GM19238 (cell line): Measurements from ENCODE around the gene TMEM232.
"Not testable (repeated sequence)": the region's sequence is repeated elsewhere in the genome, so short reads cannot be mapped to it uniquely, and the experiment has no call there.

Experiments used
- DNase-seq: peaks from one replicate; pipeline ENCODE4 v3.0.0; 2011; ENCODE audit warnings: low spot score; ENCODE audit not compliant: insufficient read length

Gene TMEM232

DNA sequence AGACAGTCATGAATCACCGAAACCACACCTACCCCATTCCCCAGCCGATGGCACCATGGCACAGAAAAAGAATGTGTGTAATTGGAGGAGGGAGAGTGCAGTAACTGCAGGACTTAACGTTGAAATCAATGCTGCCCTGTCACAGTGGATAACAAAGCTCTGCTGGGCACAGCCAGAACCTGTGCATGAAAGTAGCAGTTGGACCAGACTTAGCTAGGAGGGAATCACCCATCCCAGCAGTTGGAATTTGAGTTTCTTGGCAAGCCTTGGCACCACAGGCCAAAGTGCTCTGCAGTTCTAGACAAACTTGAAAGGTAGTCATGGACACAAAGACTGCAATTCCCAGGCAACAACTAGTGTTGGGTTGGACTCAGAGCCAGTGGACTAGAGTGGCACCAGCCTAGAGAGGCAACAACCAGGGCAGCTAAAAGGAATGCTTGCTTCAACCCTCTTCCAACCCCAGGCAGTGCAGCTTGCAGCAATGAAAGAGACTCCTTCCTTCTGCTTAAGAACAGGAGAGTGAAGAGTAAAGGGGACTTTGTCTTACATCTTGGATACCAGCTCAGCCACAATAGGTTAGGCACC lies 19.1 kb downstream of the TMEM232 start:
- no peak for DNase-seq

DNA sequence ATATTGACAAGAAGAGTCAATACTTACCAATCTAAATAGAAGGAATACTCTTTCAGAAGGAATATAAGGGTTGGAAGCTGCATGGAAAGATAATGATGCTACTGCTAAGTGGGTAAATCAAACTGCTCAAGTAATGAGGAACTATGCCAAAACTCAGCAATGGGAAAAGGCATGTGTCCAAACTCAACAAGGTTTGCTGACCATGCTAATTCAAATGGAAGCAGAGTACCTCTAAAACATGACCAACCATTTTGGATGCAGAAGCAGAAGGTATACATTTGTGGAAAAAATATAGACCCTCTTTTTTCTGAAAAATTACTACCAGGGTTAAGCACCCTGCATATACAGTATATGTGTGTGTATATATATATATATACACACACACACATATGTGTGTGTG lies 21.1 kb downstream of the TMEM232 start:
- DNase-seq: no peak

DNA sequence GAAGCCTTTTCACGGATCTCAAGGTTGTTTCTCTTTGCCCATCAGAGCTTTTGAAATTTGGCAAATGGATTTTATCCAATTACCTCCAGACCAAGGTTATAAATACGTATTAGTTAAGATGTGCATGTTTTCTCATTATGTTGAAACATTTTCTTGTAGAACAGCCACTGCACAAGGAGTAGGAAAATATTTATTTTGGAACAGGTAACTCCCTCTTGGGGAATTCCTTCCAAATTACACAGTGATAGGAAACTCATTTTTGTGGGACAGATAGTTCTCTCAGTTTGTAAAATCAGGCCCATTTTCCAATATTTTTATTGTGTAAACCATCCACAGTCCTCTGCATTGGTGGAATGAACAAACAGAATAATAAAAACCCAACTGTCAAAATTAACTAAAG lies 23.0 kb downstream of the TMEM232 start:
- DNase-seq: no peak

DNA sequence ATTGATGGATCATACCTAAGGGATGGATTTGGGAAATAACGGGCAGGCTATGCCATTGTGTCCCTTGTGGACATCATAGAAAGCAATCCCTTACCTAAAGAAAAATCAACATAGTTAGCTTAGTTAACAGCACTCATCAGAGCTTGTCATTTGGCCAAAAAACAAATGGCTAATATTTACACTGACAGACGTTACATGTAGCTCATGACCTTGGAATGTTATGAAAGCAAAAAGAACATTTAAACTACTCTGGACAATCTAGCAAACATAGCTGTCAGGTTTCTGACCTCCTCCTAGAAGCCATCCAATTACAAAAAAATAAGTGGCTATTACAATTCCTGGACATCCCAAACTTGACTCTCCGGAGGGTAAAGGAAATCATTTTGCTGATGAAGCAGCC lies 23.8 kb downstream of the TMEM232 start:
- DNase-seq: no peak

DNA sequence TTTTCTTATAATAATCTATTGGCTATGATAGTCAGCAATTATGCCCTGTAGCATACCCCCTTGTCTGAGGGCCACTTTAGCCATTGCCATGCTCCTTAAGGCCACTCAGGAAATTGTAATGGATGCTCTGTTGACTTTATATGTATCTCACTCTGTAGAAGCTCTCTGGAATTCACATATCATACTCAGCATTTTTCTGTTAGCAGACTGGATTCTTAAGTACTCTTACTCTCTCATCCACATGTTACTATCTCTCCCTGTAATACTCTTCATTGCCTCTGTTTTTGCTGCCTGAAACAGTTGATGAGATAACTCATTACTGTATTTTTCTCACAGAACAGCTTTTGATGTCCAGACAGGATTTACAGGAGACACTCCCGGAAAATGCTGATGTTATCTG lies 24.2 kb downstream of the TMEM232 start:
- no peak for DNase-seq

DNA sequence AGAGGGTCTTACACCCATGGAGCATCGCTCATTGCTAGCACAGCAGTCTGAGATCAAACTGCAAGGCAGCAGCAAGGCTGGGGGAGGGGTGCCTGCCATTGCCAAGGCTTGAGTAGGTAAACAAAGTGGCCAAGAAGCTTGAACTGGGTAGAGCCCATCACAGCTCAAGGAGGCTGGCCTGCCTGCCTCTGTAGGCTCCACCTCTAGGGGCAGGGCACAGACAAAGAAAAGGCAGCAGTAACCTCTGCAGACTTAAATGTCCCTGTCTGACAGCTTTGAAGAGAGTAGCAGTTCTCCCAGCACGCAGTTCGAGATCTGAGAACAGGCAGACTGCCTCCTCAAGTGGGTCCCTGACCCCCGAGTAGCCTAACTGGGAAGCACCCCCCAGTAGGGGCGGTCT lies 33.8 kb downstream of the TMEM232 start:
- DNase-seq: not testable (repeated sequence)

DNA sequence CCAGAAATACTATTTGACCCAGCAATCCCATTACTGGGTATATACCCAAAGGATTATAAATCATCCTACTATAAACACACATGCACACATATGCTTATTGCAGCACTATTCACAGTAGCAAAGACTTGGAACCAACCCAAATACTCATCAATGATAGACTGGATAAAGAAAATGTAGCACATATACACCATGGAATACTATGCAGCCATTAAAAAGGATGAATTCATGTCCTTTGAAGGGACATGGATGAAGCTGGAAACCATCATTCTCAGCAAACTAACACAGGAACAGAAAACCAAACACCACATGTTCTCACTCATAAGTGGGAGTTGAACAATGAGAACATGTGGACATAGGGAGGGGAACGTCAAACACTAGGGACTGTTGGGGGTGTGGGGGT lies 35.9 kb downstream of the TMEM232 start:
- DNase-seq: not testable (repeated sequence)

DNA sequence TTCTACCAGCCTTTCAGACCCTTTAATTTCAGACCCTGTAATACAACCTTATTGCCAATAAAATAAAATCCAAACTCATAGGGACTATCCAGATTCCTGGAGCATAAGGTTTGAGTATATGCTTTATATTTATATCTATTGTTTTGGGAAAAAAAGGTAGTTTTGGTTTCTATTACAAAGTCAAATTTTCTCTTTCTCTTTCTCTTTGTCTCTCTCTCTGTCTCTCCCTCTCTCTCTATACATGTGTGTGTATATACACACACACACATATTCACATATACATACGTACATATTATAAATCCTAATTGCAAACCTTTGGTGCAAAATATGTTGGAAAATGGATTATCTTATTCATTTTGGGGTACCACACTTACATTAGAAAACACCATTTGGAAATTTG lies 39.0 kb downstream of the TMEM232 start:
- no peak for DNase-seq

DNA sequence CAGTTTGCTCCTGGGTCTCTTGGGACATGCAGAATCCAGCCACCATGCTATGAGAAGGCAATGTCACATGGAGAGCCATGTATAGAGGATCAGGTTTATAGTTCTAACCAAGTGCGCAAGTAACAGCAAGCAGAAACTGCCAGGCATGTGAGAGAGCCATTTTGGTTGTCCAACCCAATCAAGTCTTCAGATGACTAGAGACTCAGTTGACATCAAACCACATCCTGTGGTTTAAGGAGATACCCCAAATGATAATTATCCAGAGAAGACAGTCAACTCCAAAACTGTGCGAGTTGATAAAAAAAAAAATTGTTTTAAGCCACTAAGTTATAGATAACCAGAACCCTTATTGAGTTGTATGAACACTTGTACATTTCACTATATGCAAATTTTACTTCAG lies 40.2 kb downstream of the TMEM232 start:
- DNase-seq: no peak

DNA sequence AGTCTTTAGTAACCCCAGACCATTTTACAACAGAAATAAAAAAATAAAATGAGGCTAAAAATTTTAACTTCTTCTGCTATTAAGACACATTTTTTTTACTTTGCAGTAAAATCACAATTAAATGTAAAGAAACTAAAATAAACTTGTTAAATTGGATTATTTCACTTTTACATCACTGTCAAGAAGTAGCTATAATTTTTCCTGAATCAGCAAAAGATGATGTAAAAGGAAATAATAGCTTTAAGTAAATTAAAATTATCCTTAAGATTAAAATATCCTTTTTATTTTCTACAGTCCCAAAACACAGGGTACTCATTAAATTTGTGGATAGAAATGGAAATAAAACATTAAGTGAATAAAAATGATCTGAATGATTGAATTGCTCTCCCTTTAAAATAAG lies 44.5 kb downstream of the TMEM232 start:
- no peak for DNase-seq

DNA sequence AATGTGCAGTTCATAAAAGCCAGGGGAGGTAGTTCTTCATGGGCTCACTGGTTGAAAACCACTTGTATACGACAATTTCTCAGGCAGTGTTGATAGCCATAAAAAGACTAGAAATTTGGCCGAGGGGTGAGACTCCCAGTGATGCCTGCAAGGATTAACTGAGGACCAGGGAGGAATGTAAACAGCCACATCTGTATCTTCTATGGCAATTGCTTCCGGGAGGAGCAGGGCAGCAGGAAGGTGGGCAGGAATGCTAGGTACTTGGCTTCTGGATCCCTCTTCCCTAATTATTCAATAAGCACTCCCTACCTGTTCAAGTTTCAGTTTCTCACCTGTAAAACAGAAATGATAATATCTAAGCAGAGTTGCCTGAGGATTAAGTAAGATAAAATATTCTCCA lies 45.4 kb downstream of the TMEM232 start:
- DNase-seq: no peak

DNA sequence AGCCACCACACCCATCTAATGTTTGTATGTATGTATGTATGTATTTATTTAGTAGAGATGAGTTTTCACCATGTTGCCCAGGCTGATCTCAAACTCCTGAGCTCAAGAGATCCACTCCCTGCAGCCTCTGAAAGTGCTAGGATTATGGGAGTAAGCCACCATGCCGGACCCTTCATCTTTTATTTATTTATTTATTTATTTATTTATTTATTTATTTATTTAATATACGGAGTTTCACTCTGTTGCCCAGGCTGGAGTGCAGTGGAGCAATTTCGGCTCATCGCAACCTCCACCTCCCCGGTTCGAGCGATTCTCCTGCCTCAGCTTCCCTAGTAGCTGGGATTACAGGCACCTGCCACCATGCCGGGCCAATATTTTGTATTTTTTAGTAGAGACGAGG lies 49.9 kb downstream of the TMEM232 start:
- DNase-seq: not testable (repeated sequence)

DNA sequence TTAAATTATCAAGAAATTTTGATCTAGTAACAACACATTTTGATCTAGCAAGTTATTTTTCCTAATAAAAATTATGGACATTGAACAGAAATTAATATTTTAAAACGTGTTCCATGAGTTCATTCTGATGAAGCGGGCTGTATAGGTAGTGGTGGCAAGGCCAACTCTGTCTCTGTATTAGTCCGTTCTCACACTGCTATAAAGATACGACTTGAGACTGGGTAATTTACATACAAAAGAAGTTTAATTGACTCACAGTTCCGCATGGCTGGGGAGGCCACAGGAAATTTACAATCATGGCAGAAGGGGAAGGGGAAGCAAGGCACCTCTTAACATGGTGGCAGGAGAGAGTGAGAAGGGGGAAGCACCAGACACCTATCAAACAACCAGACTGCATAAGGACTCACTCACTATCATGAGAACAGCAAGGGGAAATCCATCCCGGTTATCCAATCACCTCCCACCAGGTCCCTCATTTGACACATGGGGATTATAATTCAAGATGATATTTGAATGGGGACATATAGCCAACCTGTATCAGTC lies 61.2 kb downstream of the TMEM232 start:
- no peak for DNase-seq

DNA sequence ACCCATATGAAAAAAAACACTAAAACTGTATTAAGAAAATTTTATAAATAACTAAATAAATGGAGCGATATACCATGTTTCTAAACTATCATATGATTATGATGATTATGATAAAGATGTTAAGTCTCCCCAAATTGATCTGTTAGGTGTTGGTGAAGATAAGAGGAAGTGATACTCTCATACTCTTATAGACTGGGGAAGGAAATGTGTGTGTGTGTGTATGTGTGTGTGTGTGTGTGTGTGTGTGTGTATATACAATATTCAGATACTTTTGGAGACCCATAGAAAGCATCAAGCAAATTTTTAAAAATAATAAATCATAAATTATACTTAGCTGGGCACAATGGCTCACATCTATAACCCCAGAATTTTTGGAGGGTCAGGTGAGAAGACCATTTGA lies 62.9 kb downstream of the TMEM232 start:
- no peak for DNase-seq

DNA sequence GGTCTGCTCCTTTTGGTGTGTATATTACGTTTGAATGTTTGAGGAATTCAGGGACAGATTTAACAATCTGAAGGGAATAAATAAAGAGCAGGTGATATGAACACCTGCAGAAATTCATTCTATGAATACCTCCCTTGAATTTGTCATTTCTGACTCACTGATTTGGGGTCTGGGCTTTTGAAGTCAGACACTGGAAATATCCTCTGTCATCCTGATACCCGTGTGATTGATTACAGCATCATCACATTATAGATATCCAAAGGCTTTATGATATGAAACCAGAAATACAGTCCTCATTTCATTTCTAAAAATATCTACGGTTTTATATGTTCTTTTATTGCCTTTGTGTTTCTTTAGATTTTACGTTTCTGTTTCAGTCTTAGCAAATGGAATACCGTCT lies 68.5 kb downstream of the TMEM232 start:
- DNase-seq: no peak

DNA sequence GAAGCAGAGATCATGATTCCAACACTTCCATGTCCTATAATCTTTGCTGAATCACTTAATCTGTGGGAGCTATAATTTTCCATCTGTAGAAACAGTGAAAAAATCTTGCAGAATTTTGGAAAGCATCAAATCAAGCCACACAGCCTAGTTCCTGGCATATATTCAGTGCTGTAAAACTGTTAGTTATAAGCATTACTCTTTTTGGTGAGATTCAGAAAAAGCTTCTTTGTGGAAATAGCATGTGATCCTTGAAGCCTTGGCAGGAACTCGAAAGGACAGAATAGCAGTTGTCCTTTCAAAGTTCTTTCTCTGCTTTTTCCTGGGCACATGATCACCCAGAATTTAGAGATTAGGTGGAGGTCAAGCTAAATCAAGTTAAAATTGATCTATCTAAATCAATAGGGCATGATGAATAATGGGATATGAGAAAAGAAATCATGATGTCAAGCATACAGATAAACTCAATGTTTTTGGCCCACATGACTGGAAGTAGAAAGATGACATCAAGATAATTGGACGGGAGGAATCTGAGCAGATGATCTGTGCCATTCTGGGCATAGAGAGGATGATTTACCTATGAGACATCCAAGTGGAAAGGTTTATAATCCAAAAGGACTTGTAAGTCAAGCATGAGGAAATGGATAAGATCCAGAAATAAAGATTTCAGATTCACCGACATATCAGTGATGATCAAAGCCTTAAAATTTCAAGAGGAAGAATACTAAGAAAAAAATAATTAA lies 73.1 kb downstream of the TMEM232 start:
- DNase-seq: no peak

DNA sequence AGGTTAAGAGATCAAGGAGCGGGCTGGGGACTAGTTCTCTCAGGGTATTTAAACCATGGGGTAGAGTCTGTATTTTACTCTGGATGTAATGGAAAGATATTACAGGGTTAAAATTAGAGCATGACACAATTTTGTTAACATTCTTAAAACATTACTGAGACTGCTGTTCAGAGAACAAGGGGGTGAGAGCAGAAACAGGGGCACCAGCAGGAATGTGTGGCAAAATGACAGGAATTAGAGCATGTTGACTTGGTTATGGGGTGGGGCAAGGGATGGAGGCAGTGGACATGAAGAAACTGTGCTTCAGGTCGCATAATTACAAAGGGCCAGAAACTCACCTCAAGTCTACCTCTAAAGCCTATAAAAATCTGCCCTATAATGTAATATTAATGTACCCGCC lies 75.0 kb downstream of the TMEM232 start:
- DNase-seq: no peak

DNA sequence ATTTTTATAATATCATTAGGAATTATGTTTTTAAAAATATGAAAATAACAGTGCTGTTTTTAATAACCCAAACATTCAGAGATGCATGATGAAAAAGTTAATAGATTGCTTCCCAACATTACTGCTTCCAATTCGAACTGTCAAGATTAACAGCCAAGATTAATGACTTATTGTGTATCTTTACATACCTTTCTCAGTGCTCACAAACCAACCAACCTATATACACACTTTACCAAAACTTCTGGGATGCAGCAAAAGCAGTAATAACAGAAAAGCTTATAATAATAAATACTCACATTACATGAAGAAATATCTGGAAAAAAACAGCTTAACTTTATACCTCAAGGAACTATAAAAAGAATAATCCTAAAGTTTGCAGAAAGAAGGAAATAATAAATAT lies 82.1 kb downstream of the TMEM232 start:
- DNase-seq: no peak

DNA sequence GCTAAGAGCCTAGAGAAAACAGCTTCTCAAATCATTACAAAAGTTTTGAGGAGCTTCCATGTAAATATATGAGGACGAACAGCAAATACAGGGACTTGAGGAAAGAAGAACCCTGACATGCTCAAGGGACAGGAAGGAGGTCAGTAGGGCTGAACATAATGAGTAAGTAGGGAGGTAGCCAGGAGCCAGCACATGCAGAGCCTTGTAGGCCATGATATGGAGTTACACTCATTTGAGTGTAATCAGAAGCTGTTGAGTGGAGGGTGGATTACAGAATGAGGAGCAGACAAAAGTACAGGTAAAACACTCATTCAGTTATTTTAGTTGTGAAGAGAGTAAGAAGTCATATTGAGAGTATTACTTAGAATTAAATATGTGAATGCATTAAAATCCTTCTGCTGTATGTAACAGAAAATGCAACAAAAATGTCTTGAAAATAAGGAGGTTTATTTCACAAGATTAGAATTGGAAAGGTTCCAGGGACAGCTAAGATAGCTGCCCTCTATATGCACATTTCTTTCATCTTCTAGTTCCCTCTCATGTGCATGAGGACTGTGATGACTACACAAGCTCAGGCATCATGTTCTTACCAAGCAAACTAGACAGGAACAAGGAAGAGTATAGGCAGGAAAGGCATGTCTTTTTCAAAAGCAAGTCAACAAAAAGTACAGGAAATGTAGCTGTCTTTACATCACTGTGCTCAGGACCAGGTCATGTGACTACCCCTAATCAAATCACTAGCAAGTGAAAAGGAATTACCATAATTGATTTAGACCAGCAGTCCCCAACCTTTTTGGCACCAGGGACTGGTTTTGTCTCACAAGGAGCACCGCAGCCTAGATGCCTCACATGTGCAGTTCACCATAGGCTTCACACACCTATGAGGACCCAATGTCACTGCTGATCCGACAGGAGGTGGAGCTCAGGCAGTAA lies 87.2 kb downstream of the TMEM232 start:
- DNase-seq: no peak

DNA sequence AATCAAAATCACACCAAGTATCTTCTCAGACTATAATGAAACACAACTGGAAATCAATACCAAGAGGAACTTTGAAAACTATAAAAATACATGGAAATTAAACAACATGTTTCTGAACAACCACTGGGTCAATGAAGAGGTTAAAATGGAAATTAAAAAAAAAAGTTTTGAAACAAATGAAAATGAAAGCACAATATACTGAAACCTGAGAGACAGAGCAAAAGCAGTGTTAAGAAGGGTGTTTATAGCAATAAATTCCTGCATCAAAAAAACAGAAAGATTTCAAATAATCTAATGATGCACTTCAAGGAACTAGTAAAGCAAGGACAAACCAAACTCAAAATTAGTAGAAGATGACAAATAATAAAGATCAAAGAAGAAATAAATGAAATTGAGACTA lies 92.0 kb downstream of the TMEM232 start:
- DNase-seq: no peak

DNA sequence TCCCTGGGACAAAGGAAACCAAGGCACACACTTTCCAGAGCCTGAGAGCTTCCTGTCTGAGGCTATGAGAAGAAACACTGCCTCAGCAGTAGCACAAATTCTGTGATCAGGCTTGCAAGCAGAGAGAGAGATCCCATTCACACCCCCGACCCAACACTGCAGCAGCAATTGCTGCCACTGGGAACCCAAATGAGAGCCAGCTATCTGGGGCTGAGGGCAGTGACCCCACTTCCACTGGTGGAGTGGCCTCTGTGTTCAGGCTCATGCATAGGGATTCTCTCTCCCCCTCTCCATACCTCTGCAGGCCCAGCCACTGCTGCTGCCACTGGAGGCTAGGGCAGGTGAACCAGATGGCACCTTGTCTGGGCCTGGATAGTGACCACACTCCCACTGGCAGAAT lies 95.2 kb downstream of the TMEM232 start:
- no peak for DNase-seq

DNA sequence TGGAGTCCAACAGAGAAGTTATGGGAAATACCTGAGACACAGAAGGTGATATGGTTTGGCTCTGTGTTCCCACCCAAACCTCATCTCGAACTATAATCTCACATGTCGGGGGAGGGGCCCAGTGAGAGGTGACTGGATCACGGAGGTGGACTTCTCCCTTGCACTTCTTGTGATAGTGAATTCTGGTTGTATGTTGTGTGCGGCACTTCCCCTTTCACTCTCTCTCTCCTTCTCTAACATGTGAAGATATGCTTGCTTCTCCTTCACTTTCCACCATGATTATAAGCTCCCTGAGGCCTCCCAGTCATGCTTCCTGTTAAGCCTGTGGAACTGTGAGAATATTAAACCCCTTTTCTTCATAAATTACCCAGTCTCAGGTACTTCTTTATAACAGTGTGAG lies 96.1 kb downstream of the TMEM232 start:
- DNase-seq: no peak
